Left ventricle myocardium inferior (tissue), 1 donor: ENCODE measurements around the gene SIK1. TPM values are rescaled to one million over a fixed set of nuclear protein-coding genes. Genes with fewer than 3 reads are reported as not detected.

Experiments used
- DNase-seq: peaks from one replicate; pipeline ENCODE4 v3.0.0-alpha.2; 2020
- H3K27ac ChIP-seq: fragments of 200-600 bp; replicated peaks from 2 replicates; pipeline ENCODE4 v1.8.0; 2021
- H3K27me3 ChIP-seq: fragments of 200-600 bp; 2 replicates; pipeline ENCODE4 v1.8.0; 2021; ENCODE audit warnings: low read depth
- H3K36me3 ChIP-seq: fragments of 200-600 bp; 2 replicates; pipeline ENCODE4 v1.8.0; 2021
- H3K4me1 ChIP-seq: fragments of 200-600 bp; 2 replicates; pipeline ENCODE4 v1.8.0; 2021
- H3K4me3 ChIP-seq: fragments of 200-600 bp; 2 replicates; pipeline ENCODE4 v1.8.0; 2021; ENCODE audit warnings: mild to moderate bottlenecking, moderate library complexity
- H3K9me3 ChIP-seq: fragments of 200-600 bp; replicated peaks from 2 replicates; pipeline ENCODE4 v1.8.0; 2021
- intact Hi-C: fragments of 100-400 bp; cut with micrococcal nuclease; formaldehyde crosslinking; loops from one replicate; pipeline ENCODE4 v1.11.0; 2022
- total RNA-seq: library from RNA; stranded (reverse); fragmentation: NEBNext Ultra II Directional; extraction: Animal tissue kit (Norgen Biotek cat#: 25700); gene quantifications from one replicate; pipeline ENCODE4 v1.2.1, GENCODE V29; 2021
- TF ChIP-seq, protein P1 (sequence below): fragments of 200-600 bp; IDR thresholded peaks from 2 replicates; pipeline ENCODE4 v1.8.0; 2021; ENCODE audit warnings: antibody characterized with exemption, mild to moderate bottlenecking, borderline replicate concordance
- donor health status: DM: no; HTN: yes; CAD: no; lungs with severe emphysema.

The SIK1 gene
- total RNA-seq, 1 donor from 2014 or later: 7.8 TPM

DNA sequence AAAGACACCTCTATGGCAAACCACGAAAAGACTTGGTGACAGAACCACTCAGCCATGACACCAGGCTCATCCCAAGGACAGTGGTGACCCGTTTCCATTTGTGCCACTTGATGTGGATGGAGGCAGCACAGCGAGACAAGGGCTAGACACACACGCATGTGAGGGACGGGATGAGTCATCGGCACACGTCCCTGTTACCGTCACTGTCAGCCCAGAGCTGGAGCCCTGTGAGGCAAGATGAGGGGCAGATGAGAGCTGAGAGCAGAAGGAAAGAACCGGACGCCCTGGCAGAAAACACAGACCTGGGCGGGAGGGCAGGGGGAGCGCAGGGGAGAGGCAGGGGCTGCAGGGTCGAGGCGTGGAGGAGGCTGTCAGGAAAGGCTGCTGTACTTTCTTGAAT is 57.8 kb downstream of the SIK1 start:
- H3K36me3 ChIP-seq: no peaks in the 10 kb centered on the region
- TF ChIP-seq, protein P1, sequence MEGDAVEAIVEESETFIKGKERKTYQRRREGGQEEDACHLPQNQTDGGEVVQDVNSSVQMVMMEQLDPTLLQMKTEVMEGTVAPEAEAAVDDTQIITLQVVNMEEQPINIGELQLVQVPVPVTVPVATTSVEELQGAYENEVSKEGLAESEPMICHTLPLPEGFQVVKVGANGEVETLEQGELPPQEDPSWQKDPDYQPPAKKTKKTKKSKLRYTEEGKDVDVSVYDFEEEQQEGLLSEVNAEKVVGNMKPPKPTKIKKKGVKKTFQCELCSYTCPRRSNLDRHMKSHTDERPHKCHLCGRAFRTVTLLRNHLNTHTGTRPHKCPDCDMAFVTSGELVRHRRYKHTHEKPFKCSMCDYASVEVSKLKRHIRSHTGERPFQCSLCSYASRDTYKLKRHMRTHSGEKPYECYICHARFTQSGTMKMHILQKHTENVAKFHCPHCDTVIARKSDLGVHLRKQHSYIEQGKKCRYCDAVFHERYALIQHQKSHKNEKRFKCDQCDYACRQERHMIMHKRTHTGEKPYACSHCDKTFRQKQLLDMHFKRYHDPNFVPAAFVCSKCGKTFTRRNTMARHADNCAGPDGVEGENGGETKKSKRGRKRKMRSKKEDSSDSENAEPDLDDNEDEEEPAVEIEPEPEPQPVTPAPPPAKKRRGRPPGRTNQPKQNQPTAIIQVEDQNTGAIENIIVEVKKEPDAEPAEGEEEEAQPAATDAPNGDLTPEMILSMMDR: no peak
- no peak for DNase-seq
- intact Hi-C loops: no loop called here
- no peak overlapping the region for H3K27ac ChIP-seq
- H3K4me3 ChIP-seq: no peak overlapping the region
- no peaks in the 10 kb centered on the region for H3K27me3 ChIP-seq
- peaks cover 33% of the 10 kb centered on the region for H3K4me1 ChIP-seq
- H3K9me3 ChIP-seq: no peaks in the 10 kb centered on the region

DNA sequence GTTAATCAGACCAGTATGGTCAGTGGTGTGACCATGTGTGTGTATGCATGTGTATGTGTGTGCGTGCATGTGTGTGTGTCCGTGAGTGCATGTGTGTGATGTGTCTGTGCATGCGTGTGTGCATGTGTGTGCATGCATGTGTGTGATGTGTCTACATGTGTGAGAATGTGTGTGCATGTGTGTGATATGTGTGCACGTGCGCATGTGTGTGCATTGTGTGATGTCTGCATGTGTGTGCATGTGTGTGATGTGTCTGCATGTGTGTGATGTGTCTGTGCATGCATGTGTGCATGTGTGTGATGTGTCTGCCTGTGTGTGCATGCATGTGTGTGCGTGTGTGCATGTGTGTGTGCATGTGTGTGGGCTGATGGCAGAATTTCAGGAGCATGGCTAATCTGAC is 58.2 kb downstream of the SIK1 start:
- Histone ChIP-seq H3K9me3 (no peaks in the 10 kb centered on the region), H3K4me1 (peaks cover 33% of the 10 kb centered on the region), H3K27ac (no peak overlapping the region), H3K4me3 (no peak overlapping the region), H3K27me3 (no peaks in the 10 kb centered on the region), H3K36me3 (no peaks in the 10 kb centered on the region)
- intact Hi-C loops: no loop called here
- no peak for DNase-seq
- TF ChIP-seq, protein P1: no peak

DNA sequence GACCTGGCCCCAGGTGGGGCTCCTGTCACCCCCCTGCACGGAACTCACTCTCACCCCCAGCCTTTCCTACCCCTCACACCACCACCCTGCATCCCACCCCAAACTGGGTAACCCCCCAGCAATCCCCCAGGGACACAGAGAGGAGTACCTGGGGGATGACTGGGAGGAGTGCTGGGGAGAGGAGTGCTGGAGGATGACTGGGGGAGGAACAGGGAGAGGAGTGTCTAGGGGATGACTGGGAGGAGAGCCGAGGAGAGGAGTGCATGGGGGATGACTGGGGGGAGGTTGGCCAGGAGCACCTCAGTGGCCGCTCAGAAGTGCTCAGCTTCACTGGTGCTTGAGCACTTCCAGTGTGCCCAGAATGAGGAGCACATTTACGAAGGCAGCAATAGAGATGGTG is 59.1 kb downstream of the SIK1 start:
- intact Hi-C loops: no loop called here
- TF ChIP-seq, protein P1: no peak
- H3K36me3 ChIP-seq: no peaks in the 10 kb centered on the region

DNA sequence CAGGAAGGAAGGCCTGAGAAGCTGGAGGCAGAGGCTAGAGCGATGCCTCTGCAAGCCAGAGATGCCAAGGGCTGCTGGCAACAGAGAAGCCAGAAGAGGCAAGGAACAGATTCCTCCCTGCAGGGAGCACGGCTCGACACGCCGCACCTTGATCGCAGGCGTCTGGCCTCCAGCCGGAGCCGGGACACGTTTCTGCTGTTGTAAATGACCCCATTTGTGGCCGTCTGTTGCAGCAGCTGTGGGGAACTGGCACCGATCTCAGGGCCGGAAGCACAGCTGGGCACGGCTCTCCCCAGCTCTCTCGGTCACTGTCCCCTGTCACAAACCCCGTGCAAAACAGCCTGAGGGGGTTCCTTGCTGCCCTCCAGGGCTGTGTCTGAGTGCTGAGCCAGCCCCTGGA is 59.6 kb downstream of the SIK1 start:
- Histone ChIP-seq H3K36me3 (no peaks in the 10 kb centered on the region), H3K27me3 (no peaks in the 10 kb centered on the region), H3K4me1 (peaks cover 44% of the 10 kb centered on the region), H3K9me3 (no peaks in the 10 kb centered on the region), H3K27ac (no peak overlapping the region), H3K4me3 (no peak overlapping the region)
- TF ChIP-seq, protein P1: no peak
- intact Hi-C loops: no loop called here
- DNase-seq: no peak

More for the DNA sequence above, 59.1 kb downstream of the SIK1 start:
- Histone ChIP-seq H3K9me3 (no peaks in the 10 kb centered on the region), H3K4me3 (no peak overlapping the region), H3K27ac (no peak overlapping the region), H3K4me1 (peaks cover 38% of the 10 kb centered on the region), H3K27me3 (no peaks in the 10 kb centered on the region)
- no peak for DNase-seq

DNA sequence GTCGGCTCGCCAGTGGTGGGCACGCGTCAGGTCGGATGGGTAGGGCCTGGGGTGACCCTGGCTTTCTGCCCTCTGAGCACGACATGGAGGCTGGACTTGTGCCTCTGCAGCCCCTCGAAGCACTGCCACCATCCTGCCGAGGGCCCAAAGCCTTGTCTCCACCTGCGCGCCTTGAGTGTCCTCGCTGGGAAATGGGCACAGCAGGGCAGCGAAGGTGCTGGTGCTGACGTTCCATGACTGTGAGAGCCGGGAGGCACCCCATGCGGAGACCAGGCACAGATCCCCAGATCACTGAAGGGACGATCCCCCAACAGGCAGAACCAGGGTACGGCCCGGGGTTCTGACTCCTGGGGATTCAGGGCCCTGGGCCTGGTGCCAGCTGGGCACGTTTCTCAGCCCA is 60.3 kb downstream of the SIK1 start:
- DNase-seq: no peak
- peaks cover 50% of the 10 kb centered on the region for H3K4me1 ChIP-seq
- H3K4me3 ChIP-seq: no peak overlapping the region
- intact Hi-C loops: no loop called here
- H3K27ac ChIP-seq: no peak overlapping the region
- no peaks in the 10 kb centered on the region for H3K9me3 ChIP-seq
- H3K27me3 ChIP-seq: no peaks in the 10 kb centered on the region
- TF ChIP-seq, protein P1: no peak
- no peaks in the 10 kb centered on the region for H3K36me3 ChIP-seq
